H1 (cell line): ENCODE data around the gene ARFRP1. TPM values are rescaled to one million over a fixed set of nuclear protein-coding genes. Genes with fewer than 3 reads are reported as not detected.

ENCODE experiments used
- BRCA1 ChIP-seq: IDR thresholded peaks from 2 replicates; pipeline ENCODE4 v1.6.1; 2012; ENCODE audit warnings: low read depth, low read length, improper control_type of control experiment
- GTF2F1 ChIP-seq: IDR thresholded peaks from 2 replicates; pipeline ENCODE4 v1.6.1; 2012; ENCODE audit warnings: low read depth, low read length, improper control_type of control experiment, borderline replicate concordance
- KDM4A ChIP-seq: IDR thresholded peaks from one replicate; pipeline ENCODE4 v1.7.1; 2012; ENCODE audit warnings: low read depth, mild to moderate bottlenecking, moderate library complexity, low read length, inconsistent platforms; ENCODE audit not compliant: severe bottlenecking
- TAF7 ChIP-seq: optimal IDR thresholded peaks from 2 replicates; pipeline ENCODE3; 2011; ENCODE audit warnings: low read depth, mild to moderate bottlenecking, inconsistent platforms, low read length, moderate library complexity, borderline replicate concordance
- ZNF274 ChIP-seq: IDR thresholded peaks from 2 replicates; pipeline ENCODE4 v1.7.0; 2012; ENCODE audit warnings: low read length, borderline replicate concordance; ENCODE audit errors: extremely low read depth
- polyA plus RNA-seq, 7 experiments: library from polyadenylated mRNA; depleted of rRNA in 3 of 7; stranded (reverse) in 5 of 7; unstranded in 2 of 7; fragments of >200 nt in 5 of 7; fragments of 200-250 nt in 2 of 7; gene quantifications; 1 replicate in 5 of 7; 2 replicates in 1 of 7; 4 replicates in 1 of 7; pipeline versions ENCODE4 v1.2.1 to v1.2.3, GENCODE V29; 2011 to 2013; ENCODE audit warnings: missing spikeins in 2 of 7, mixed read lengths in 2 of 7
- total RNA-seq: library from RNA; stranded (reverse); fragmentation: NEBNext Ultra II Directional; extraction: Animal tissue kit (Norgen Biotek cat#: 25700); gene quantifications from 2 replicates; pipeline ENCODE4 v1.2.1, GENCODE V29; 2021
- TF ChIP-seq, protein P1 (sequence below): fragments of 300-600 bp; sonication (generic); IDR thresholded peaks from 2 replicates; pipeline ENCODE4 v1.7.1; 2012; ENCODE audit warnings: low read length, moderate library complexity, mild to moderate bottlenecking, inconsistent platforms; ENCODE audit not compliant: insufficient replicate concordance
- TF ChIP-seq, protein P2 (sequence below): IDR thresholded peaks from 2 replicates; pipeline ENCODE4 v1.6.1; 2012; ENCODE audit warnings: inconsistent platforms
- TF ChIP-seq, protein P3 (sequence below): IDR thresholded peaks from 2 replicates; pipeline ENCODE4 v1.6.1; 2011; ENCODE audit warnings: low read depth, mild to moderate bottlenecking, low read length; ENCODE audit not compliant: insufficient read depth

ARFRP1 gene
- total and polyA plus RNA-seq, 2 of the 8 experiments (the other 6 are each of a cell fraction or from before 2014, with no cell fraction given), result 12.9 to 22.9 TPM

DNA sequence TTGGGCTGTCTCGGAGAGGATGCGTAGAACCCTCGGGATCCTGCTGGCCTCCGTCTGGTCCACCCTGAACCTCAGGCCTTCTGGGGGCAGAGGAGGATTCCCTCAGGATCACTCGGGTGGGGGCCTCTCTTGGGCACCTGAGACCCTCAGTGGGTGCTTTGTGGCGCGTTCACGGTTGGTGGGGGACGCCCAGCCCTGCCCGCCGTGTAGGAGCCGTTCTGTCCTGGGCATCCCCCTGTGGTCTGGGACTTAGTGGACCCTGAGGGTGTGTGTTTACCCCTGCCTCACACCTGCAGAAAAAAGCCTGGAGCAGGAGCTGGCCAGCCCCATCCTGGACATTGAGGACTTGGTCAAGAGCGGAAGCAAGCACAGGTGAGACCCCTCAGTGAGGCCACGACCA is 42.1 kb downstream of the ARFRP1 start (continued):
- TF ChIP-seq, protein P1, sequence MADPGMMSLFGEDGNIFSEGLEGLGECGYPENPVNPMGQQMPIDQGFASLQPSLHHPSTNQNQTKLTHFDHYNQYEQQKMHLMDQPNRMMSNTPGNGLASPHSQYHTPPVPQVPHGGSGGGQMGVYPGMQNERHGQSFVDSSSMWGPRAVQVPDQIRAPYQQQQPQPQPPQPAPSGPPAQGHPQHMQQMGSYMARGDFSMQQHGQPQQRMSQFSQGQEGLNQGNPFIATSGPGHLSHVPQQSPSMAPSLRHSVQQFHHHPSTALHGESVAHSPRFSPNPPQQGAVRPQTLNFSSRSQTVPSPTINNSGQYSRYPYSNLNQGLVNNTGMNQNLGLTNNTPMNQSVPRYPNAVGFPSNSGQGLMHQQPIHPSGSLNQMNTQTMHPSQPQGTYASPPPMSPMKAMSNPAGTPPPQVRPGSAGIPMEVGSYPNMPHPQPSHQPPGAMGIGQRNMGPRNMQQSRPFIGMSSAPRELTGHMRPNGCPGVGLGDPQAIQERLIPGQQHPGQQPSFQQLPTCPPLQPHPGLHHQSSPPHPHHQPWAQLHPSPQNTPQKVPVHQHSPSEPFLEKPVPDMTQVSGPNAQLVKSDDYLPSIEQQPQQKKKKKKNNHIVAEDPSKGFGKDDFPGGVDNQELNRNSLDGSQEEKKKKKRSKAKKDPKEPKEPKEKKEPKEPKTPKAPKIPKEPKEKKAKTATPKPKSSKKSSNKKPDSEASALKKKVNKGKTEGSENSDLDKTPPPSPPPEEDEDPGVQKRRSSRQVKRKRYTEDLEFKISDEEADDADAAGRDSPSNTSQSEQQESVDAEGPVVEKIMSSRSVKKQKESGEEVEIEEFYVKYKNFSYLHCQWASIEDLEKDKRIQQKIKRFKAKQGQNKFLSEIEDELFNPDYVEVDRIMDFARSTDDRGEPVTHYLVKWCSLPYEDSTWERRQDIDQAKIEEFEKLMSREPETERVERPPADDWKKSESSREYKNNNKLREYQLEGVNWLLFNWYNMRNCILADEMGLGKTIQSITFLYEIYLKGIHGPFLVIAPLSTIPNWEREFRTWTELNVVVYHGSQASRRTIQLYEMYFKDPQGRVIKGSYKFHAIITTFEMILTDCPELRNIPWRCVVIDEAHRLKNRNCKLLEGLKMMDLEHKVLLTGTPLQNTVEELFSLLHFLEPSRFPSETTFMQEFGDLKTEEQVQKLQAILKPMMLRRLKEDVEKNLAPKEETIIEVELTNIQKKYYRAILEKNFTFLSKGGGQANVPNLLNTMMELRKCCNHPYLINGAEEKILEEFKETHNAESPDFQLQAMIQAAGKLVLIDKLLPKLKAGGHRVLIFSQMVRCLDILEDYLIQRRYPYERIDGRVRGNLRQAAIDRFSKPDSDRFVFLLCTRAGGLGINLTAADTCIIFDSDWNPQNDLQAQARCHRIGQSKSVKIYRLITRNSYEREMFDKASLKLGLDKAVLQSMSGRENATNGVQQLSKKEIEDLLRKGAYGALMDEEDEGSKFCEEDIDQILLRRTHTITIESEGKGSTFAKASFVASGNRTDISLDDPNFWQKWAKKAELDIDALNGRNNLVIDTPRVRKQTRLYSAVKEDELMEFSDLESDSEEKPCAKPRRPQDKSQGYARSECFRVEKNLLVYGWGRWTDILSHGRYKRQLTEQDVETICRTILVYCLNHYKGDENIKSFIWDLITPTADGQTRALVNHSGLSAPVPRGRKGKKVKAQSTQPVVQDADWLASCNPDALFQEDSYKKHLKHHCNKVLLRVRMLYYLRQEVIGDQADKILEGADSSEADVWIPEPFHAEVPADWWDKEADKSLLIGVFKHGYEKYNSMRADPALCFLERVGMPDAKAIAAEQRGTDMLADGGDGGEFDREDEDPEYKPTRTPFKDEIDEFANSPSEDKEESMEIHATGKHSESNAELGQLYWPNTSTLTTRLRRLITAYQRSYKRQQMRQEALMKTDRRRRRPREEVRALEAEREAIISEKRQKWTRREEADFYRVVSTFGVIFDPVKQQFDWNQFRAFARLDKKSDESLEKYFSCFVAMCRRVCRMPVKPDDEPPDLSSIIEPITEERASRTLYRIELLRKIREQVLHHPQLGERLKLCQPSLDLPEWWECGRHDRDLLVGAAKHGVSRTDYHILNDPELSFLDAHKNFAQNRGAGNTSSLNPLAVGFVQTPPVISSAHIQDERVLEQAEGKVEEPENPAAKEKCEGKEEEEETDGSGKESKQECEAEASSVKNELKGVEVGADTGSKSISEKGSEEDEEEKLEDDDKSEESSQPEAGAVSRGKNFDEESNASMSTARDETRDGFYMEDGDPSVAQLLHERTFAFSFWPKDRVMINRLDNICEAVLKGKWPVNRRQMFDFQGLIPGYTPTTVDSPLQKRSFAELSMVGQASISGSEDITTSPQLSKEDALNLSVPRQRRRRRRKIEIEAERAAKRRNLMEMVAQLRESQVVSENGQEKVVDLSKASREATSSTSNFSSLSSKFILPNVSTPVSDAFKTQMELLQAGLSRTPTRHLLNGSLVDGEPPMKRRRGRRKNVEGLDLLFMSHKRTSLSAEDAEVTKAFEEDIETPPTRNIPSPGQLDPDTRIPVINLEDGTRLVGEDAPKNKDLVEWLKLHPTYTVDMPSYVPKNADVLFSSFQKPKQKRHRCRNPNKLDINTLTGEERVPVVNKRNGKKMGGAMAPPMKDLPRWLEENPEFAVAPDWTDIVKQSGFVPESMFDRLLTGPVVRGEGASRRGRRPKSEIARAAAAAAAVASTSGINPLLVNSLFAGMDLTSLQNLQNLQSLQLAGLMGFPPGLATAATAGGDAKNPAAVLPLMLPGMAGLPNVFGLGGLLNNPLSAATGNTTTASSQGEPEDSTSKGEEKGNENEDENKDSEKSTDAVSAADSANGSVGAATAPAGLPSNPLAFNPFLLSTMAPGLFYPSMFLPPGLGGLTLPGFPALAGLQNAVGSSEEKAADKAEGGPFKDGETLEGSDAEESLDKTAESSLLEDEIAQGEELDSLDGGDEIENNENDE, result no peak
- TF ChIP-seq, protein P2, sequence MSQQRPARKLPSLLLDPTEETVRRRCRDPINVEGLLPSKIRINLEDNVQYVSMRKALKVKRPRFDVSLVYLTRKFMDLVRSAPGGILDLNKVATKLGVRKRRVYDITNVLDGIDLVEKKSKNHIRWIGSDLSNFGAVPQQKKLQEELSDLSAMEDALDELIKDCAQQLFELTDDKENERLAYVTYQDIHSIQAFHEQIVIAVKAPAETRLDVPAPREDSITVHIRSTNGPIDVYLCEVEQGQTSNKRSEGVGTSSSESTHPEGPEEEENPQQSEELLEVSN, result no peak
- no peak for TF ChIP-seq BRCA1
- TF ChIP-seq, protein P3, sequence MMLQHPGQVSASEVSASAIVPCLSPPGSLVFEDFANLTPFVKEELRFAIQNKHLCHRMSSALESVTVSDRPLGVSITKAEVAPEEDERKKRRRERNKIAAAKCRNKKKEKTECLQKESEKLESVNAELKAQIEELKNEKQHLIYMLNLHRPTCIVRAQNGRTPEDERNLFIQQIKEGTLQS, result no peak
- no peak for TF ChIP-seq GTF2F1
- TF ChIP-seq TAF7, result no peak
- no peak for TF ChIP-seq ZNF274
- TF ChIP-seq KDM4A, result no peak
